Astrocyte (in vitro differentiated cells and primary cell): ENCODE results near the gene CCSER2. TPM values are rescaled to one million over a fixed set of nuclear protein-coding genes. Genes with fewer than 3 reads are reported as not detected.

Source experiments
- DNase-seq: peaks from one replicate; pipeline ENCODE4 v3.0.0-alpha.2; 2010; ENCODE audit warnings: low read depth
- FAIRE-seq: peaks from 2 replicates; lab custom pipeline; 2011; peaks lifted over from hg19 to GRCh38; lab: Jason Lieb, UNC
- H2AFZ ChIP-seq: 2 replicates; pipeline ENCODE4 v1.6.0; 2012; ENCODE audit warnings: low read depth, low read length, inconsistent platforms
- H3K27ac ChIP-seq: 2 replicates; pipeline ENCODE4 v1.5.1; 2011; ENCODE audit warnings: low read depth, low read length, inconsistent platforms
- H3K27me3 ChIP-seq: 2 replicates; pipeline ENCODE4 v1.6.0; 2011; ENCODE audit warnings: low read length, inconsistent platforms; ENCODE audit not compliant: insufficient read depth
- H3K36me3 ChIP-seq: 2 replicates; pipeline ENCODE4 v1.5.1; 2011; ENCODE audit warnings: low read length, inconsistent platforms; ENCODE audit not compliant: insufficient read depth
- H3K4me1 ChIP-seq: 2 replicates; pipeline ENCODE4 v1.5.1; 2011; ENCODE audit warnings: low read length, inconsistent platforms; ENCODE audit not compliant: insufficient read depth
- H3K4me2 ChIP-seq: 2 replicates; pipeline ENCODE4 v1.6.0; 2012; ENCODE audit warnings: low read length, inconsistent platforms
- H3K4me3 ChIP-seq: 2 replicates; pipeline ENCODE4 v1.5.1; 2011; ENCODE audit warnings: low read depth, mild to moderate bottlenecking, low read length, inconsistent platforms; ENCODE audit not compliant: insufficient read depth
- H3K79me2 ChIP-seq: 2 replicates; pipeline ENCODE4 v1.6.0; 2012; ENCODE audit warnings: mild to moderate bottlenecking, low read length, inconsistent platforms; ENCODE audit not compliant: insufficient read depth
- H3K9ac ChIP-seq: 2 replicates; pipeline ENCODE4 v1.6.0; 2012; ENCODE audit warnings: mild to moderate bottlenecking, low read length, inconsistent platforms
- H3K9me3 ChIP-seq: 2 replicates; pipeline ENCODE4 v1.5.1; 2012; ENCODE audit warnings: low read depth, mild to moderate bottlenecking, low read length, inconsistent platforms; ENCODE audit not compliant: insufficient read depth
- H4K20me1 ChIP-seq: 2 replicates; pipeline ENCODE4 v1.6.0; 2012; ENCODE audit warnings: low read length, inconsistent platforms; ENCODE audit not compliant: insufficient read depth
- H3K27ac Mint-ChIP-seq: one replicate; pipeline ENCODE4 v1.8.0; 2021; ENCODE audit warnings: mild to moderate bottlenecking, mixed read lengths; ENCODE audit not compliant: unreplicated experiment
- H3K27me3 Mint-ChIP-seq: one replicate; pipeline ENCODE4 v1.8.0; 2021; ENCODE audit warnings: low read depth, mixed read lengths; ENCODE audit not compliant: unreplicated experiment
- H3K36me3 Mint-ChIP-seq: one replicate; pipeline ENCODE4 v1.8.0; 2021; ENCODE audit warnings: low read depth, mixed read lengths; ENCODE audit not compliant: unreplicated experiment
- H3K4me1 Mint-ChIP-seq: one replicate; pipeline ENCODE4 v1.8.0; 2021; ENCODE audit warnings: low read depth, mixed read lengths; ENCODE audit not compliant: unreplicated experiment
- H3K4me3 Mint-ChIP-seq: one replicate; pipeline ENCODE4 v1.8.0; 2021; ENCODE audit warnings: mild to moderate bottlenecking, moderate library complexity, mixed read lengths; ENCODE audit not compliant: unreplicated experiment
- H3K9me3 Mint-ChIP-seq: one replicate; pipeline ENCODE4 v1.8.0; 2021; ENCODE audit warnings: mild to moderate bottlenecking, mixed read lengths; ENCODE audit not compliant: unreplicated experiment
- EZH2 ChIP-seq: IDR thresholded peaks from 2 replicates; pipeline ENCODE4 v1.6.1; 2012; ENCODE audit warnings: mild to moderate bottlenecking, low read length, inconsistent platforms; ENCODE audit not compliant: insufficient read depth
- total RNA-seq: library from RNA; stranded (reverse); gene quantifications from 2 replicates; pipeline ENCODE4 v1.2.1, GENCODE V29; 2021
- TF ChIP-seq, protein P1 (sequence below): IDR thresholded peaks from 2 replicates; pipeline ENCODE4 v1.5.1; 2011; ENCODE audit warnings: low read depth, mild to moderate bottlenecking, inconsistent platforms, low read length, moderate library complexity; ENCODE audit not compliant: insufficient read depth

Gene CCSER2
- total RNA-seq, 1 donor from 2014 or later = 100 TPM

DNA sequence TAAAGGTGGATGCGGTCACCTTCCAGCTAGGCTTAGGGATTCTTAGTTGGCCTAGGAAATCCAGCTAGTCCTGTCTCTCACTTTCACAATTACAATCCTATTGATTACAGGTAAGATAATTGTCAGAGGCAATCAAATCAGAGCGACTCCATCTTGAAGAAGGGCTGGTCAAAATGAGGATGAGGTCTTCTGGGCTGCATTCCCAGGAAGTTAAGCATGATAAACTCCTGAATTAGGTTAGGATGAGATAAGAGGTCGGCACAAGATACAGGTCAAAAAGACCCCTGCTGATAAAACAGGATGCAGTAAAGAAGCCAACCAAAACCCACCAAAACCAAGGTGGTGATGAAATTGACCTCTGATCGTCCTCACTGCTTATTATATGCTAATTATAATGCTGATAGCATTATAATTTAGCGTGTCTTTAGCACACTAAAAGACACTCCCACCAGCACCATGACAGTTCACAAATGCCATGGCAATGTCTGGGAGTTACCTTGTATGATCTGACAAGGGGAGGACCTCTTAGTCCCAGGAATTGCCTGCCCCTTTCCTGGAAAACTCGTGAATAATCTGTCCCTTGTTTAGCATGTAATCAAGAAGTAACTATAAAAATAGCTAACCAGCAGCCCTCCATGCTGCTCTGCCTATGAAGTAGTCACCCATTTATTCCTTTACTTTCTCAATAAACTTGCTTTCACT, 237.6 kb downstream of the CCSER2 start:
- H3K27me3 Mint-ChIP-seq = peaks cover 2% of the 10 kb centered on the region
- Histone ChIP-seq H3K36me3 (no peaks in the 10 kb centered on the region), H3K4me3 (no peak overlapping the region), H2AFZ (no peak overlapping the region), H3K4me1 (no peaks in the 10 kb centered on the region), H3K4me2 (no peak overlapping the region), H3K79me2 (no peaks in the 10 kb centered on the region), H4K20me1 (no peaks in the 10 kb centered on the region), H3K27me3 (no peaks in the 10 kb centered on the region), H3K9me3 (no peaks in the 10 kb centered on the region), H3K9ac (no peak overlapping the region), H3K27ac (no peak overlapping the region)
- H3K36me3 Mint-ChIP-seq = no peaks in the 10 kb centered on the region
- no peak overlapping the region for H3K4me3 Mint-ChIP-seq
- H3K4me1 Mint-ChIP-seq = no peaks in the 10 kb centered on the region
- FAIRE-seq = no peak
- TF ChIP-seq, protein P1, sequence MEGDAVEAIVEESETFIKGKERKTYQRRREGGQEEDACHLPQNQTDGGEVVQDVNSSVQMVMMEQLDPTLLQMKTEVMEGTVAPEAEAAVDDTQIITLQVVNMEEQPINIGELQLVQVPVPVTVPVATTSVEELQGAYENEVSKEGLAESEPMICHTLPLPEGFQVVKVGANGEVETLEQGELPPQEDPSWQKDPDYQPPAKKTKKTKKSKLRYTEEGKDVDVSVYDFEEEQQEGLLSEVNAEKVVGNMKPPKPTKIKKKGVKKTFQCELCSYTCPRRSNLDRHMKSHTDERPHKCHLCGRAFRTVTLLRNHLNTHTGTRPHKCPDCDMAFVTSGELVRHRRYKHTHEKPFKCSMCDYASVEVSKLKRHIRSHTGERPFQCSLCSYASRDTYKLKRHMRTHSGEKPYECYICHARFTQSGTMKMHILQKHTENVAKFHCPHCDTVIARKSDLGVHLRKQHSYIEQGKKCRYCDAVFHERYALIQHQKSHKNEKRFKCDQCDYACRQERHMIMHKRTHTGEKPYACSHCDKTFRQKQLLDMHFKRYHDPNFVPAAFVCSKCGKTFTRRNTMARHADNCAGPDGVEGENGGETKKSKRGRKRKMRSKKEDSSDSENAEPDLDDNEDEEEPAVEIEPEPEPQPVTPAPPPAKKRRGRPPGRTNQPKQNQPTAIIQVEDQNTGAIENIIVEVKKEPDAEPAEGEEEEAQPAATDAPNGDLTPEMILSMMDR = no peak
- no peak for TF ChIP-seq EZH2
- H3K27ac Mint-ChIP-seq = no peak overlapping the region
- DNase-seq = no peak
- H3K9me3 Mint-ChIP-seq = peaks cover 3% of the 10 kb centered on the region

DNA sequence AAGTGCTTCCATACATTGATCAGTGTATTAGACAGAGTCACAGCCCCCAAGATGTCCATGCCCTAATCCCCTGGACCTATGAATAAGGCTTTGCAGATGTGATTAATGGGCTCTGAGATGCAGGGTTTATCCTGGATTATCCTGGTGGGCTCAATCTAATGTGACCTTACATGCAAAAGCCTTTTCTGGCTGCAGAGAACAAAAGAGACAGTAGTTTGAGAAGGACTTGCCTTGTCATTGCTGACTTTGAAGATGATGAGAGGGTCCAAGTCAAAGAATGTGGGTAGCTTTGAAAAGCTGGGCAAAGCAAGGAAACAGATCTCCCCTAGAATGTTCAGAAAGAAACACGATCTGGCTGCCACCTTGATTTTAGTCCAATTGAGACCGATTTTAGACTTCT, 238.7 kb downstream of the CCSER2 start:
- Histone ChIP-seq H4K20me1 (no peaks in the 10 kb centered on the region), H3K4me1 (no peaks in the 10 kb centered on the region), H3K9ac (no peak overlapping the region), H3K27me3 (no peaks in the 10 kb centered on the region), H2AFZ (no peak overlapping the region), H3K27ac (no peak overlapping the region), H3K9me3 (no peaks in the 10 kb centered on the region), H3K79me2 (no peaks in the 10 kb centered on the region), H3K4me2 (no peak overlapping the region), H3K4me3 (no peak overlapping the region), H3K36me3 (no peaks in the 10 kb centered on the region)
- no peaks in the 10 kb centered on the region for H3K36me3 Mint-ChIP-seq
- FAIRE-seq = no peak
- H3K4me3 Mint-ChIP-seq = no peak overlapping the region
- TF ChIP-seq, protein P1 = no peak
- TF ChIP-seq EZH2 = no peak
- H3K27me3 Mint-ChIP-seq = peaks cover 2% of the 10 kb centered on the region
- H3K9me3 Mint-ChIP-seq = peaks cover 3% of the 10 kb centered on the region
- no peak for DNase-seq
- H3K27ac Mint-ChIP-seq = no peak overlapping the region
- H3K4me1 Mint-ChIP-seq = no peaks in the 10 kb centered on the region

Other genes with a start within 250 kb of the CCSER2 start
- gene GHITM, start 189.1 kb upstream of the CCSER2 start, total RNA-seq = 128 and 143 TPM in 2 replicates
- gene GPR15LG, start 154.8 kb upstream of the CCSER2 start, total RNA-seq = not detected in 2 replicates
- 0.41 and 0.75 TPM in 2 replicates for gene CDHR1, start 134.1 kb upstream of the CCSER2 start, total RNA-seq
- not detected in 2 replicates for gene LRIT2, start 103.0 kb upstream of the CCSER2 start, total RNA-seq
- not detected in 2 replicates for gene LRIT1, start 87.0 kb upstream of the CCSER2 start, total RNA-seq
- not detected in 2 replicates for gene RGR, start 83.5 kb upstream of the CCSER2 start, total RNA-seq